Activated CD4-positive, alpha-beta T cell treated with anti-CD3 and anti-CD28 coated beads, Interleukin-2, amount 10 ng/mL, durations not matched to agents 24 days and 14 days (primary cell): Measurements from ENCODE around the gene AP1G2. TPM values are rescaled to one million over a fixed set of nuclear protein-coding genes. Genes with fewer than 3 reads are reported as not detected.

Experiments used
- DNase-seq: peaks from one replicate; pipeline ENCODE4 v3.0.0; 2022
- H3K27ac Mint-ChIP-seq: one replicate; pipeline ENCODE4 v1.8.0; 2022; ENCODE audit warnings: mild to moderate bottlenecking, mixed read lengths
- H3K27me3 Mint-ChIP-seq: one replicate; pipeline ENCODE4 v1.8.0; 2022; ENCODE audit warnings: mixed read lengths
- H3K36me3 Mint-ChIP-seq: one replicate; pipeline ENCODE4 v1.8.0; 2022; ENCODE audit warnings: low read depth, mild to moderate bottlenecking, mixed read lengths
- H3K4me1 Mint-ChIP-seq: one replicate; pipeline ENCODE4 v1.8.0; 2021; ENCODE audit warnings: mixed read lengths
- H3K4me3 Mint-ChIP-seq: one replicate; pipeline ENCODE4 v1.8.0; 2022; ENCODE audit warnings: mild to moderate bottlenecking, moderate library complexity, mixed read lengths
- H3K9me3 Mint-ChIP-seq: one replicate; pipeline ENCODE4 v1.8.0; 2021; ENCODE audit warnings: mixed read lengths
- intact Hi-C: fragments of 100-400 bp; cut with micrococcal nuclease; formaldehyde crosslinking; loops from one replicate; pipeline ENCODE4 v1.15.1; 2023
- total RNA-seq: library from RNA; stranded (reverse); gene quantifications from 2 replicates; pipeline ENCODE4 v1.2.3, GENCODE V29; 2022

The AP1G2 gene
- total RNA-seq, 1 donor from 2014 or later, result 142 TPM

- peak; percentile 95 for DNase-seq
- H3K4me1 Mint-ChIP-seq, result peaks cover 10% of the 10 kb centered on the region
- no peak within 1 kb of the TSS for H3K4me3 Mint-ChIP-seq
- peak within 1 kb of the TSS; percentile 89 for H3K27ac Mint-ChIP-seq
- no peaks in the 10 kb centered on the region for H3K9me3 Mint-ChIP-seq
- intact Hi-C loops, result loop anchor here (1.0 to 10.0 kb wide), 4 partner anchors 15 to 457 kb away; partner anchors contain the start of genes ACIN1, AP1G2, C14orf119 and NGDN
- H3K27me3 Mint-ChIP-seq, result no peaks in the 10 kb centered on the region
- no peaks in the 10 kb centered on the region for H3K36me3 Mint-ChIP-seq
These were observed 16.1 kb downstream of the AP1G2 start, which contains the start of gene ZFHX2 for GRCh38 chr14:23551266-23552028. Gene ZFHX2 (minus strand): TSS chr14:23551765. CDS start chr14:23535325, 16,440 bp downstream.

- DNase-seq, result no peak
- Mint-ChIP-seq H3K27me3 (no peaks in the 10 kb centered on the region), H3K4me1 (peaks cover 8% of the 10 kb centered on the region), H3K4me3 (no peak overlapping the region), H3K27ac (peak overlapping the region; percentile 89), H3K36me3 (no peaks in the 10 kb centered on the region), H3K9me3 (no peaks in the 10 kb centered on the region)
- intact Hi-C loops, result loop anchor here (1.0 to 10.0 kb wide), 4 partner anchors 16 to 456 kb away; partner anchors contain the start of genes ACIN1, AP1G2, C14orf119 and NGDN
These were observed 16.8 kb downstream of the AP1G2 start for GRCh38 chr14:23550812-23551265.

GRCh38 chr14:23550131-23550811 lies 17.3 kb downstream of the AP1G2 start:
- Mint-ChIP-seq H3K36me3 (no peaks in the 10 kb centered on the region), H3K27me3 (no peaks in the 10 kb centered on the region)
- intact Hi-C loops, result loop anchor here (2.0 to 10.0 kb wide), 2 partner anchors 17 to 455 kb away; partner anchors contain the start of genes ACIN1, AP1G2 and C14orf119

GRCh38 chr14:23548351-23549318 lies 19.0 kb downstream of the AP1G2 start:
- no peak for DNase-seq
- Mint-ChIP-seq H3K9me3 (no peaks in the 10 kb centered on the region), H3K4me1 (peaks cover 3% of the 10 kb centered on the region), H3K27ac (no peak overlapping the region), H3K27me3 (no peaks in the 10 kb centered on the region), H3K4me3 (no peak overlapping the region), H3K36me3 (no peaks in the 10 kb centered on the region)
- intact Hi-C loops, result no loop called here

More at GRCh38 chr14:23550131-23550811, 17.3 kb downstream of the AP1G2 start:
- Mint-ChIP-seq H3K4me3 (no peak overlapping the region), H3K9me3 (no peaks in the 10 kb centered on the region), H3K4me1 (peaks cover 6% of the 10 kb centered on the region), H3K27ac (no peak overlapping the region)
- DNase-seq, result no peak

- Mint-ChIP-seq H3K27me3 (no peaks in the 10 kb centered on the region), H3K27ac (no peak overlapping the region), H3K36me3 (no peaks in the 10 kb centered on the region), H3K4me3 (no peak overlapping the region), H3K9me3 (no peaks in the 10 kb centered on the region), H3K4me1 (peaks cover 3% of the 10 kb centered on the region)
- no peak for DNase-seq
- intact Hi-C loops, result no loop called here
These were observed 19.7 kb downstream of the AP1G2 start for GRCh38 chr14:23547924-23548323.

GRCh38 chr14:23546450-23547035 lies 21.0 kb downstream of the AP1G2 start:
- Mint-ChIP-seq H3K4me3 (no peak overlapping the region), H3K36me3 (no peaks in the 10 kb centered on the region), H3K27me3 (no peaks in the 10 kb centered on the region), H3K4me1 (peaks cover 2% of the 10 kb centered on the region), H3K27ac (no peak overlapping the region), H3K9me3 (no peaks in the 10 kb centered on the region)
- DNase-seq, result no peak
- intact Hi-C loops, result no loop called here

DNA sequence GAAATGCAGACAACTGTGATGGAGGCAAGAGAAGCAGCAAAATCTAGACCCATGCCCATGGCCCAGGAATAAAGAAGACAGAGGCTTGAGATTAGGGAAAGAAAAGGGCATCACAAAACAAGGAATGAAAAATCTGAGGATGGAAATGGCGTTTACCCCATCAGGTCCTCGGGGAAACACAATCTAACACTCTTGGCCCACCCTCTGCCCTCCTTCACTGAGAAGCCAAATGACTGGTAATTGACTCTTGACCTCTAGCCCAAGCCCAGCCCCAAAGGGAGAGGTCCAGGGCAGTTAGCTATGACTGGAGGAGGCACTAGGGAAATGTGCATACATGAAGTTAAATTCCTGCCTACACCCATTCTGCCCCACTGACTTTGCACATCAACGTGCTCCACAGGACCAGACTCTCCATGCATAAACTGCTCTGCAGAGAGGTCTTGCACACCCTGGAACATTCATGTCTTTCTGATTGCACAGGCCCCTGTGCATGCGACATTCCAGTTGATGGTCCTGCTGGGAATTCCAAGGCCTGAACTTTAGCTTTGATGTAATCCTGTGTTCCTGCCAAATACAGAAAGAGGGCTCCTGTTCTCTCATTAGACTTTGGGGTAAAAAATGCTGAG lies 21.7 kb downstream of the AP1G2 start:
- DNase-seq, result no peak
- Mint-ChIP-seq H3K27ac (no peak overlapping the region), H3K4me3 (no peak overlapping the region), H3K36me3 (no peaks in the 10 kb centered on the region), H3K27me3 (no peaks in the 10 kb centered on the region), H3K4me1 (peaks cover 2% of the 10 kb centered on the region), H3K9me3 (no peaks in the 10 kb centered on the region)
- intact Hi-C loops, result no loop called here

- Mint-ChIP-seq H3K36me3 (no peaks in the 10 kb centered on the region), H3K27ac (no peak overlapping the region), H3K9me3 (no peaks in the 10 kb centered on the region), H3K4me1 (peaks cover 2% of the 10 kb centered on the region), H3K27me3 (no peaks in the 10 kb centered on the region), H3K4me3 (no peak overlapping the region)
- intact Hi-C loops, result no loop called here
- no peak for DNase-seq
These were observed 22.8 kb downstream of the AP1G2 start for GRCh38 chr14:23544511-23545447.

GRCh38 chr14:23543403-23543802 lies 24.2 kb downstream of the AP1G2 start:
- Mint-ChIP-seq H3K27ac (no peak overlapping the region), H3K36me3 (no peaks in the 10 kb centered on the region), H3K27me3 (no peaks in the 10 kb centered on the region), H3K4me3 (no peak overlapping the region), H3K9me3 (no peaks in the 10 kb centered on the region), H3K4me1 (peaks cover 6% of the 10 kb centered on the region)
- DNase-seq, result no peak
- intact Hi-C loops, result no loop called here

DNA sequence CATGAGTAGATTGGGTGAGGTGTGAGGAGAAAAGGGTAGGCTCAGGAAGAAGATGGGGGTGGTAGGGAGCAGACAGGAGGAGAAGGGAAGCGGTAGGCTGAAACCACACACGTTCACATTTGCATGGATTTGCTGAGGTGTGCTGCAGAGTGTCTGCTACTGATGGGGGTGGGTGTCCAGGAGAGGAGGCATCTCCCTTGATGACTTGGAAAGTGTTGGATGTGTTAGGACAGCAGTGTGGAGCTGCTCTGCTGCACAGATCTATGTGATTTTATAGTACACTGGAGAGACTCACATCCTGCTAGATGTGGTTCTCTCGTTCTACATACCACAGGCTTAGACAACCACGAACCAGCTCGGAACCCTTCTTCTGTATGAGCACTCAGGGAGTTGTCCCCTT lies 25.3 kb downstream of the AP1G2 start:
- no peaks in the 10 kb centered on the region for H3K9me3 Mint-ChIP-seq
- no peaks in the 10 kb centered on the region for H3K36me3 Mint-ChIP-seq
- no peak overlapping the region for H3K4me3 Mint-ChIP-seq
- H3K27ac Mint-ChIP-seq, result no peak overlapping the region
- H3K27me3 Mint-ChIP-seq, result no peaks in the 10 kb centered on the region
- no peak for DNase-seq
- peaks cover 6% of the 10 kb centered on the region for H3K4me1 Mint-ChIP-seq
- intact Hi-C loops, result no loop called here

GRCh38 chr14:23540141-23540469 lies 27.5 kb downstream of the AP1G2 start:
- H3K27ac Mint-ChIP-seq, result no peak overlapping the region

More at GRCh38 chr14:23540141-23540469, 27.5 kb downstream of the AP1G2 start:
- Mint-ChIP-seq H3K9me3 (no peaks in the 10 kb centered on the region), H3K4me1 (peaks cover 6% of the 10 kb centered on the region), H3K4me3 (no peak overlapping the region), H3K27me3 (no peaks in the 10 kb centered on the region), H3K36me3 (no peaks in the 10 kb centered on the region)
- DNase-seq, result no peak
- intact Hi-C loops, result no loop called here
